ENCODE measurements around the gene MICAL2.

Gene MICAL2

GRCh38 chr11:12114193-12115033 lies 4.0 kb downstream of the MICAL2 start:
- TF ChIP-seq CTCF (IDR thresholded peaks at IDR 0.05; ENCODE audit: insufficient read depth, low read length, missing control alignments), result no peak
- H3K4me3 ChIP-seq (ENCODE audit: low read depth, low read length), result no peak overlapping the region
- ChIA-PET CTCF (interaction anchor here (1.1 kb wide), 1 partner anchor 166 kb away, joined by 3 read pairs; no protein-coding TSS in a partner anchor), POLR2A (interaction anchor here (0.9 kb wide), 1 partner anchor 12 kb away, joined by 4 read pairs; no protein-coding TSS in a partner anchor)
- no peak for DNase-seq (ENCODE audit: low read depth, low spot score)

- ChIA-PET POLR2A (interaction anchor here (0.9 kb wide), 1 partner anchor 12 kb away, joined by 3 read pairs; no protein-coding TSS in a partner anchor), CTCF (interaction anchor here (1.0 to 1.4 kb wide), 3 partner anchors 17 to 165 kb away, joined by 3 to 5 read pairs (median 3); no protein-coding TSS in a partner anchor)
- no peak for TF ChIP-seq CTCF (IDR thresholded peaks at IDR 0.05; ENCODE audit: insufficient read depth, low read length, missing control alignments)
- H3K4me3 ChIP-seq (ENCODE audit: low read depth, low read length), result no peak overlapping the region
- DNase-seq (ENCODE audit: low read depth, low spot score), result no peak
These were observed 6.1 kb downstream of the MICAL2 start for GRCh38 chr11:12116425-12117032.

GRCh38 chr11:12117200-12117599 lies 6.8 kb downstream of the MICAL2 start:
- no peak overlapping the region for H3K4me3 ChIP-seq (ENCODE audit: low read depth, low read length)
- no peak for TF ChIP-seq CTCF (IDR thresholded peaks at IDR 0.05; ENCODE audit: insufficient read depth, low read length, missing control alignments)
- ChIA-PET POLR2A (interaction anchor here (0.9 kb wide), 1 partner anchor 13 kb away, joined by 3 read pairs; no protein-coding TSS in a partner anchor), CTCF (interaction anchor here (0.7 to 1.0 kb wide), 3 partner anchors 9 to 73 kb away, joined by 3 to 5 read pairs (median 3); no protein-coding TSS in a partner anchor)
- no peak for DNase-seq (ENCODE audit: low read depth, low spot score)

GRCh38 chr11:12117611-12118010 lies 7.2 kb downstream of the MICAL2 start:
- ChIA-PET CTCF (interaction anchor here (0.7 to 1.0 kb wide), 2 partner anchors 9 to 14 kb away, joined by 3 read pairs; no protein-coding TSS in a partner anchor), POLR2A (no interaction called here)
- TF ChIP-seq CTCF (IDR thresholded peaks at IDR 0.05; ENCODE audit: insufficient read depth, low read length, missing control alignments), result no peak
- no peak overlapping the region for H3K4me3 ChIP-seq (ENCODE audit: low read depth, low read length)
- DNase-seq (ENCODE audit: low read depth, low spot score), result no peak

- ChIA-PET CTCF (interaction anchor here (0.7 to 1.7 kb wide), 10 partner anchors 15 to 163 kb away, joined by 3 to 7 read pairs (median 4); no protein-coding TSS in a partner anchor), POLR2A (interaction anchor here (1.3 to 1.5 kb wide), 2 partner anchors 32 to 82 kb away, joined by 3 read pairs; no protein-coding TSS in a partner anchor)
- no peak for DNase-seq (ENCODE audit: low read depth, low spot score)
- no peak for TF ChIP-seq CTCF (IDR thresholded peaks at IDR 0.05; ENCODE audit: insufficient read depth, low read length, missing control alignments)
- H3K4me3 ChIP-seq (ENCODE audit: low read depth, low read length), result no peak overlapping the region
These were observed 8.6 kb downstream of the MICAL2 start for GRCh38 chr11:12118949-12119348.

Data from AG04449 (cell line).